GM06990 (cell line): ENCODE data around the gene COL15A1.

Experiments
- DNase-seq: peaks from one replicate; pipeline ENCODE4 v3.0.0-alpha.2; 2011; ENCODE audit not compliant: insufficient read length; ENCODE audit errors: extremely low read depth
- H3K27me3 ChIP-seq: replicated peaks from 2 replicates; pipeline ENCODE4 v1.6.0; 2011; ENCODE audit warnings: low read length; ENCODE audit not compliant: control insufficient read depth, insufficient read depth
- H3K36me3 ChIP-seq: 2 replicates; pipeline ENCODE4 v1.5.1; 2011; ENCODE audit warnings: low read length; ENCODE audit not compliant: control insufficient read depth, insufficient read depth
- H3K4me3 ChIP-seq: replicated peaks from 2 replicates; pipeline ENCODE4 v1.5.1; 2011; ENCODE audit warnings: low read depth, mild to moderate bottlenecking, control low read depth, low read length
- TF ChIP-seq, protein P1 (sequence below): IDR thresholded peaks from 2 replicates; pipeline ENCODE4 v1.5.1; 2011; ENCODE audit warnings: low read length, control low read depth, mild to moderate bottlenecking, inconsistent platforms; ENCODE audit not compliant: insufficient read depth, poor library complexity, severe bottlenecking

The COL15A1 gene

DNA sequence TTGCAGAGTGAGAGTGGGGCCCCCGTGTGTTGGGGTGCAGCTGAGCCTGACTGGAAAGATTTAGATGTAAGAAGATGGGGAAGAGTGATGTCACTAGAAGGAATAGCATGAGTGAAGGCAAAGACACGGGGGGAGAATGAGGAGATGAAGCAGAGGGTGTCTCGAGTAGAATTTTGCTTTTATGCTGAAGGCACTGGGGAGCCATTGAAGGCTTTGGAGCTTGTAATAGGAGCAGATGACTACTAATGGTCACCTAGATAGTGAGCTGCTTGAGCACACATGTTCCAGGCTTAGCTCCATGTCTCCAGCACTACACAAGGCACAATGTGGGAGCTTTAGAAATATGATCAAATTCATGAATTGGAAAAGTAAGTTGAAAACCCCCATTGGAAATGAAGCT lies 32.1 kb downstream of the COL15A1 start:
- H3K36me3 ChIP-seq, result no peaks in the 10 kb centered on the region
- no peak for DNase-seq
- TF ChIP-seq, protein P1, sequence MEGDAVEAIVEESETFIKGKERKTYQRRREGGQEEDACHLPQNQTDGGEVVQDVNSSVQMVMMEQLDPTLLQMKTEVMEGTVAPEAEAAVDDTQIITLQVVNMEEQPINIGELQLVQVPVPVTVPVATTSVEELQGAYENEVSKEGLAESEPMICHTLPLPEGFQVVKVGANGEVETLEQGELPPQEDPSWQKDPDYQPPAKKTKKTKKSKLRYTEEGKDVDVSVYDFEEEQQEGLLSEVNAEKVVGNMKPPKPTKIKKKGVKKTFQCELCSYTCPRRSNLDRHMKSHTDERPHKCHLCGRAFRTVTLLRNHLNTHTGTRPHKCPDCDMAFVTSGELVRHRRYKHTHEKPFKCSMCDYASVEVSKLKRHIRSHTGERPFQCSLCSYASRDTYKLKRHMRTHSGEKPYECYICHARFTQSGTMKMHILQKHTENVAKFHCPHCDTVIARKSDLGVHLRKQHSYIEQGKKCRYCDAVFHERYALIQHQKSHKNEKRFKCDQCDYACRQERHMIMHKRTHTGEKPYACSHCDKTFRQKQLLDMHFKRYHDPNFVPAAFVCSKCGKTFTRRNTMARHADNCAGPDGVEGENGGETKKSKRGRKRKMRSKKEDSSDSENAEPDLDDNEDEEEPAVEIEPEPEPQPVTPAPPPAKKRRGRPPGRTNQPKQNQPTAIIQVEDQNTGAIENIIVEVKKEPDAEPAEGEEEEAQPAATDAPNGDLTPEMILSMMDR, result no peak

DNA sequence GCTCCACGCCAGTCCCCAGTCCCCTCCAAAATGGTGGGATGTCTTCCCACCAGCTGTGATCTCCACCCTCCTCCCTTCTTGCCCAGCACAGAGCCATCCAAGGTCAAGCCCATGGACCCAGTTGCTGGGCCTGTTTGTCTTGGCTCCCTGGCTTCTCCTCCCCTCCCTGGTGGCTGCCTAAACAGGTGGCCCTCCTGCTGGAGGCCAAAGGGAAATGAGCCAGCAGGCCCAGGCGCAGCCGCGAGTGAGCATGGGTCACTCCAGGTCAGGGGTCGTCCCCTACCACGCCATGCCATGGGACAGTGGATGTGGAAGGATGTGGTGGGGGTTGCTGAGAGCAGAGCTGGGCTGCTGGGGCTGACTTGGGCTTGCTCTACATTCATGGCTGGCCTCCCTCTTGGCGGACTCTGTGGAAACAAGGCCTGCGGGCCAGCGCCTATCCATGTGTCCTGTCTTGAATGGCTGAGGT lies 33.6 kb downstream of the COL15A1 start:
- no peak overlapping the region for H3K4me3 ChIP-seq
- no peaks in the 10 kb centered on the region for H3K36me3 ChIP-seq
- TF ChIP-seq, protein P1, result no peak
- DNase-seq, result no peak
- H3K27me3 ChIP-seq, result peaks cover 6% of the 10 kb centered on the region

More for the DNA sequence above, 32.1 kb downstream of the COL15A1 start:
- Histone ChIP-seq H3K4me3 (no peak overlapping the region), H3K27me3 (peaks cover 6% of the 10 kb centered on the region)

DNA sequence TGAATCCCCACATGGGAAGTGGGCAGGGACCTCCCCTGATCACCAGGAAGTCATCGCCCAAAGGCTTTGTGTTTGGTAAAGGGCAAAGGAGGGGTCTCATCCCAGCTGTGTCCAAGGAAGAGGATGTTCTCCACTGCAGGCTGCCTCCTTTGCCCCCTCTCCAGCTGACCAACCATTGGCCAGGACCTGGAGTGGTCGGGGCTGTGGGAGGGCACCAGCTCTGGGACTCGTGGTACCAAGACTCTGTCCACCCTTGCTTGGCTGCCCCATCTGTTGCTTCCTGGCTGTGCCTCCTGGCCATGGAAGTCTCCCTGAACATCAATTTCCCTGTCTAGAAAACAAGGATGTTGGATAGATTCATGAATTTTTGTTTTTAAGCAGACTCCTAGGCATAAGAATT lies 34.1 kb downstream of the COL15A1 start:
- no peaks in the 10 kb centered on the region for H3K36me3 ChIP-seq

DNA sequence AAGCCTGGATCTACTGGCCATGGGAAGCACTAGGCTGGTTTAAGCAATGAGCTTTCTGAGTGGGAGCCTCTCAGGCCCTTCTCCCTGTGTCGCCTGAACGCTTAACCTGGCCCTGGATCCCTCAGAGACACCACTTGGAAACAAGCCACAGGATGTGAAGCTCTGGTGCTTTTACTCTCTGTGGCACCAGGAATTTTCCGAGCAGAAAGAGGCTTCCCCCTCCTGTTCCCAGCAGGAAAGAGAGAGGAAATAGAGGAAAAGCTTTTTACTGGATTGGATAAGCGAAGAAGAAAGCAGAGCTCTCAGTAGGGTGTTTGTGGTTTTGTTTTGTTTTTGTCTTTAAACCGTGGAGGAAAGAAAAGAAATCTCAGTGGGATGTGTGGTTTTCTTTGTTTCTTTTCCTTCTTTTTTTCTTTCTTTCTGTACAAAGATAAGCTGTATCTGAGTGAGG lies 34.5 kb downstream of the COL15A1 start:
- peaks cover 6% of the 10 kb centered on the region for H3K27me3 ChIP-seq
- TF ChIP-seq, protein P1, result no peak
- no peak for DNase-seq
- no peaks in the 10 kb centered on the region for H3K36me3 ChIP-seq
- no peak overlapping the region for H3K4me3 ChIP-seq

More for the DNA sequence above, 34.1 kb downstream of the COL15A1 start:
- TF ChIP-seq, protein P1, result no peak
- no peak for DNase-seq
- peaks cover 6% of the 10 kb centered on the region for H3K27me3 ChIP-seq
- H3K4me3 ChIP-seq, result no peak overlapping the region

DNA sequence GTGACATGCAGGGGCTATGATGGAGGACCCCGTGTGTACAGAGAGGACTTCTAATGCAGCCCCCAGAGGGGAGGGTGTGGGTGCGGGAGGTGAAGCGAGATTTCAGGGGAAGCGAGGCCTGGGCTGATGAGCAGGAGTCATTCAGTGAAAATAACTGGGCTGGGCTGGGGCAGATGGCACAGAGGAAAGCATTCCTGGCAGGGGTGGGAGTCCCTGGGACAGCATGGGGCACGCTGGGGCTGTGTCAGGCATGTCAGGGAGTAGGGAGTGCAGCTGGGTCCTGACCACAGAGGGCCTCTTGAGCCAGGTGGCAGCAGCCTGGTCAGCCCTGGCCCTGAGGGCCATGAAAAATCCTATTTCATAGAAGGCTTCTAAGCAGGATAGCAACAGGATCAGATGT lies 36.6 kb downstream of the COL15A1 start:
- no peaks in the 10 kb centered on the region for H3K27me3 ChIP-seq
- H3K36me3 ChIP-seq, result no peaks in the 10 kb centered on the region
- no peak for DNase-seq
- TF ChIP-seq, protein P1, result no peak
- no peak overlapping the region for H3K4me3 ChIP-seq
